AG04450 (cell line): ENCODE results near the gene SH3RF3. TPM values are rescaled to one million over a fixed set of nuclear protein-coding genes. Genes with fewer than 3 reads are reported as not detected.
"Not testable (repeated sequence)": the region's sequence is repeated elsewhere in the genome, so short reads cannot be mapped to it uniquely, and the experiment has no call there.

Source experiments
- CTCF ChIA-PET: fragments of 300-600, 350-600 bp; formaldehyde crosslinking; extraction: SDS; loops from one replicate; lab custom pipeline; 2022; ENCODE audit warnings: antibody characterized with exemption, inconsistent platforms; lab: Charles Lee
- POLR2A ChIA-PET: fragments of 350-600 bp; formaldehyde crosslinking; extraction: SDS; loops from one replicate; lab custom pipeline; 2021; ENCODE audit warnings: antibody characterized with exemption, inconsistent platforms; lab: Yijun Ruan, JAX
- DNase-seq: peaks from one replicate; pipeline ENCODE4 v3.0.0-alpha.2; 2011; ENCODE audit warnings: low read depth, low spot score
- H3K27ac ChIP-seq: one replicate; pipeline ENCODE4 v1.5.1; 2012; ENCODE audit warnings: low read depth, low read length, control low read depth
- H3K27me3 ChIP-seq: one replicate; pipeline ENCODE4 v1.6.0; 2012; ENCODE audit warnings: low read length; ENCODE audit not compliant: control insufficient read depth, insufficient read depth
- H3K4me3 ChIP-seq: 2 replicates; pipeline ENCODE4 v1.5.1; 2011; ENCODE audit warnings: mild to moderate bottlenecking, low read depth, low read length, control low read depth
- H3K9me3 ChIP-seq: 2 replicates; pipeline ENCODE4 v1.5.1; 2012; ENCODE audit warnings: low read length; ENCODE audit not compliant: control insufficient read depth, insufficient read depth
- polyA plus RNA-seq: library from polyadenylated mRNA; depleted of rRNA; stranded (reverse); fragments of >200 nt; gene quantifications from 2 replicates; pipeline ENCODE4 v1.2.3, GENCODE V29; 2011
- TF ChIP-seq, protein P1 (sequence below): IDR thresholded peaks from 2 replicates; pipeline ENCODE4 v1.5.1; 2011; ENCODE audit warnings: low read depth, low read length, control low read depth, inconsistent platforms

SH3RF3 gene
- polyA plus RNA-seq, 1 experiment = 5.7 TPM

DNA sequence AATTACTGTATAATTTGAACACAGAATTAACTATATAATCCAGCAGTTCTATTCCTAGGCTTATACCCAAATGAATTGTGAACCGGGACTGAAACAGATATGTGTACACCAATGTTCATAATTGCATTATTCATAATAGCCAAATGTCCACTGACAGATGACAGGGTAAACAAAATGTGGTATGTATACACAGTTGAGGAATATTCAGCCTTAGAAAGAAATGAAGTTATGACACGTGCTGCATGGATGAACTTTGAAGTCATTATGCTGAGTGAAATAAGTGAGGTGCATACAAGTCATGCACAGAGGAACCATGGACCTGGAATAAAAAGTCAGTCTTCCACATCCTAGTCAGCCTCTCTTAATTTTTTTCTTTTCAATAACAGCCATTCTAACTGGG is 91.9 kb downstream of the SH3RF3 start:
- CTCF ChIA-PET = no interaction called here
- POLR2A ChIA-PET = no interaction called here

DNA sequence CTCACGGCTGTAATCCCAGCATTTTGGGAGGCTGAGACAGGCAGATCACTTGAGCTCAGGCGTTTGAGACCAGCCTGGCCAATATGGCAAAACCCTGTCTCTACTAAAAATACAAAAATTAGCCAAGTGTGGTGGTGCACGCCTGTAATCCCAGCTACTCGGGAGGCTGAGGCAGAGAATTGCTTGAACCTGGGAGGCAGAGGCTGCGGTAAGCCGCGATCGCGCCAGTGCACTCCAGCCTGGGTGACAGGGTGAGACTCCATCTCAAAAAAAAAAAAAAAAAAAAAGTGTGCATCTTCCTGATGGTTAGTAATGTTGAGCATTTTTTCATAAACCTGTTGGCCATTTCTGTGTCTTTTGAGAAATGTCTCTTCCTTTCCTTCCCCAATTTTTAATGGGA is 92.3 kb downstream of the SH3RF3 start:
- H3K27ac ChIP-seq, H3K4me3 ChIP-seq, CTCF ChIA-PET, H3K27me3 ChIP-seq, DNase-seq, H3K9me3 ChIP-seq, POLR2A ChIA-PET: not testable (repeated sequence)

More for the DNA sequence above, 91.9 kb downstream of the SH3RF3 start:
- no peak for DNase-seq
- no peak overlapping the region for H3K27ac ChIP-seq
- H3K9me3 ChIP-seq = no peaks in the 10 kb centered on the region
- no peaks in the 10 kb centered on the region for H3K27me3 ChIP-seq
- TF ChIP-seq, protein P1, sequence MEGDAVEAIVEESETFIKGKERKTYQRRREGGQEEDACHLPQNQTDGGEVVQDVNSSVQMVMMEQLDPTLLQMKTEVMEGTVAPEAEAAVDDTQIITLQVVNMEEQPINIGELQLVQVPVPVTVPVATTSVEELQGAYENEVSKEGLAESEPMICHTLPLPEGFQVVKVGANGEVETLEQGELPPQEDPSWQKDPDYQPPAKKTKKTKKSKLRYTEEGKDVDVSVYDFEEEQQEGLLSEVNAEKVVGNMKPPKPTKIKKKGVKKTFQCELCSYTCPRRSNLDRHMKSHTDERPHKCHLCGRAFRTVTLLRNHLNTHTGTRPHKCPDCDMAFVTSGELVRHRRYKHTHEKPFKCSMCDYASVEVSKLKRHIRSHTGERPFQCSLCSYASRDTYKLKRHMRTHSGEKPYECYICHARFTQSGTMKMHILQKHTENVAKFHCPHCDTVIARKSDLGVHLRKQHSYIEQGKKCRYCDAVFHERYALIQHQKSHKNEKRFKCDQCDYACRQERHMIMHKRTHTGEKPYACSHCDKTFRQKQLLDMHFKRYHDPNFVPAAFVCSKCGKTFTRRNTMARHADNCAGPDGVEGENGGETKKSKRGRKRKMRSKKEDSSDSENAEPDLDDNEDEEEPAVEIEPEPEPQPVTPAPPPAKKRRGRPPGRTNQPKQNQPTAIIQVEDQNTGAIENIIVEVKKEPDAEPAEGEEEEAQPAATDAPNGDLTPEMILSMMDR = no peak
- H3K4me3 ChIP-seq = no peak overlapping the region

DNA sequence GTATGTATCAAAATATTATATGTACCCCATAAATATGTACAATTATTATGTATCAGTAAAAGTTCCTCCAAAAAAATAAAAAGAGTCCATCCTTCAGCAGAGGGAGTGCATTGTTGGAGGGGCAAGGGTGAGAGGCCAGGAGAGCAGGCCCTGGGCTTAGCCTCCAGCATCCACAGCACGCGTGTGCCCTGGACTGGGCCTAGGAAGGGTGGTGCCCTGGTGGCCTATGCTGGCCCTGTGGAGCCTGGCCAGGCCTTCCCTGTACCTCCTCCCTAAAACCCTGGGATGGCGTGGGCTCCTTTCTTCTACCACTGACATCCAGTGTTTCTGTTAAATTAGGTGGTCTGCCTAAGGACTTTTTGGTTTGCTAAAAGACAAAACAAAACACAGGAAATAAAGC is 93.4 kb downstream of the SH3RF3 start:
- no peaks in the 10 kb centered on the region for H3K27me3 ChIP-seq
- no peak for DNase-seq
- ChIA-PET POLR2A (interaction anchor here (0.7 kb wide), 1 partner anchor 93 kb away, joined by 4 read pairs; no protein-coding TSS in a partner anchor), CTCF (no interaction called here)
- H3K4me3 ChIP-seq = no peak overlapping the region
- TF ChIP-seq, protein P1 = no peak
- H3K9me3 ChIP-seq = no peaks in the 10 kb centered on the region
- no peak overlapping the region for H3K27ac ChIP-seq

DNA sequence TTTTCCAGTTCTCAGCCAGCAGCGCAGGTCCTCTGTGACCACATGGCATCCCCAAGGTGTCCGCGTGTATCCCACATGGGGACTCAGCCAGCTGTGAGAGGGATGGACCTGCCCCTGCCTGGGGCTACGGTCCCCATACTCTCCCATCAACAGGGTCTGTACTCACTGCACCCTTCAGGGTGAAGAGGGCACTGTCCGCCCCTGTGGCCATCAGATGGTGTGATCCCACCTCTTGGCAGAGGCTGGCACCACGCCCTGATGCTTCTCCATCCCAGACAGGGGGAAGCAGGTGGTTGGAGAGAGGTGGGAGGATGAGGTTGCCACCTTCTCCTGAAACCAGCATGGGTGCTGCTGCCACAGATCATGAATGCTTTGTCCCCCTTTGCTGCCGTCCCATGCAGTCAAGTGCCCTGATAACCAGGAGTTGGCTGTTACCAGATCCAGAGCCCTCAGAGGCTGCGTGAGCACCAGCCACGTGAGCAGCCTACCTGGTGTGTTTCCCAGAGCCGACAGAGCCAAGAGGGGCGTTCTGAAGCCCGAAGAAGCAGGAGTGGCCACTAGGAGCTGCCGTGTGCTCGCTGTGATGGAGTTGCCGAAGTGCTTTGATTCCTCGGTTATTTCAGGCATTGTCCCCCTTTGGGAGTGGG is 93.9 kb downstream of the SH3RF3 start:
- POLR2A ChIA-PET = interaction anchor here (0.6 kb wide), 1 partner anchor 34 kb away, joined by 6 read pairs; no protein-coding TSS in a partner anchor
- Histone ChIP-seq H3K27ac (no peak overlapping the region), H3K27me3 (no peaks in the 10 kb centered on the region), H3K9me3 (no peaks in the 10 kb centered on the region), H3K4me3 (no peak overlapping the region)
- CTCF ChIA-PET = no interaction called here
- DNase-seq = no peak
- TF ChIP-seq, protein P1 = no peak

DNA sequence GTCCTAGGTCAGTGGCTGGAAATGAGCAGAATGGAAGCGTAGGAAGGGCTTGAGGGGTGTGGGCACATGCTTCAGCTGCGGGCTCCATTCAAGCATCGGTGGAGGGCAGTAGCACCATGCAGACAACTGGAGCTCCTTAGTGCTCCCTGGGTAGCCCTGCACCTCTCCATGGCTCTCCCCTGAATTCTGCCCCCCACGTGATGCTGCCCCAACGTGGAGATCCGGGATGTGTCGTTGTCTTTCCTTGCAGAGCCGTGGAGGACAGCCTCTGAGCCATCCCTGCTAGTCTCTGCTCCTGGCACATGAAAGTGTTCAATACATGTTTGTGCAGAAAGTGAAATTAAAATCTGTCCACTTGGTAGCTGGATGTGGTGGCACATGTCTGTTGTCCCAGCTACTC is 94.5 kb downstream of the SH3RF3 start:
- ChIA-PET CTCF (interaction anchor here (0.6 kb wide), 1 partner anchor 16 kb away, joined by 3 read pairs; no protein-coding TSS in a partner anchor), POLR2A (interaction anchor here (0.6 kb wide), 1 partner anchor 33 kb away, joined by 6 read pairs; no protein-coding TSS in a partner anchor)
- H3K27me3 ChIP-seq = no peaks in the 10 kb centered on the region

DNA sequence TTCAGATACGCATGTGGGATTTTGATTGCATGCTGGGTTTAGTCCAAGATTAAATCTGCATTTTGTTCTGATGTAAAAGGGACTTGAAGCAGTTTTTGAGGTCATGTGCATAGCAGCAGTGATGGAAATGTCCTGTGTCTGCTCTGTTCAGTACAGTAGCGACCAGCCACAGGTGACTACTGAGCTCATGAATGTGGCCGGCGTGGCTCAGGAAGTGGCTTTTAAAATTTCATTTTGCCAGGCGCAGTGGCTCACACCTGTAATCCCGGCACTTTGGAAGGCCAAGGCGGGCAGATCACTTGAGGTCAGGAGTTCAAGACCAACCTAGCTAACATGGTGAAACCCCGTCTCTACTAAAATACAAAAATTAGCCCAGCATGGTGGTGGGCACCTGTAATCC is 95.3 kb downstream of the SH3RF3 start:
- H3K27me3 ChIP-seq, POLR2A ChIA-PET, H3K4me3 ChIP-seq, H3K27ac ChIP-seq, H3K9me3 ChIP-seq, DNase-seq: not testable (repeated sequence)
- CTCF ChIA-PET = interaction anchor here (1.8 kb wide), 1 partner anchor 286 kb away, joined by 4 read pairs; no protein-coding TSS in a partner anchor

More for the DNA sequence above, 94.5 kb downstream of the SH3RF3 start:
- DNase-seq = no peak
- Histone ChIP-seq H3K9me3 (no peaks in the 10 kb centered on the region), H3K27ac (no peak overlapping the region), H3K4me3 (no peak overlapping the region)
- TF ChIP-seq, protein P1 = no peak
